CD4-positive, alpha-beta memory T cell (primary cell): ENCODE measurements around the gene SOX5. TPM values are rescaled to one million over a fixed set of nuclear protein-coding genes. Genes with fewer than 3 reads are reported as not detected.
"Not testable (repeated sequence)": the region's sequence is repeated elsewhere in the genome, so short reads cannot be mapped to it uniquely, and the experiment has no call there.

Experiments
- CTCF ChIA-PET: fragments of 350-600 bp; sonication (Branson Sonifier 250); formaldehyde crosslinking; loops from one replicate; lab custom pipeline; 2021; ENCODE audit warnings: inconsistent platforms; ENCODE audit not compliant: partially characterized antibody; lab: Charles Lee
- POLR2A ChIA-PET: fragments of 350-600 bp; sonication (Branson Sonifier 250); formaldehyde crosslinking; loops from one replicate; lab custom pipeline; 2021; ENCODE audit not compliant: partially characterized antibody; lab: Charles Lee
- DNase-seq, 5 donors: peaks; one replicate each; pipeline versions ENCODE4 v3.0.0 to v3.0.0-alpha.2; 2020 to 2022; ENCODE audit warnings: mixed read lengths in 1 of 5
- H3K27ac ChIP-seq: one replicate; pipeline ENCODE4 v1.7.0; 2013; ENCODE audit warnings: low read depth, low read length
- H3K27me3 ChIP-seq: 2 replicates; pipeline ENCODE4 v1.7.0; 2013; ENCODE audit warnings: mild to moderate bottlenecking, low read length, moderate library complexity; ENCODE audit not compliant: insufficient read depth
- H3K36me3 ChIP-seq: 2 replicates; pipeline ENCODE4 v1.7.0; 2013; ENCODE audit warnings: mild to moderate bottlenecking, low read length, moderate library complexity; ENCODE audit not compliant: insufficient read depth
- H3K4me1 ChIP-seq: 2 replicates; pipeline ENCODE4 v1.7.0; 2013; ENCODE audit warnings: mild to moderate bottlenecking, low read length, moderate library complexity; ENCODE audit not compliant: insufficient read depth
- H3K4me3 ChIP-seq, 2 donors: one replicate each; pipeline ENCODE4 v1.7.0; 2013; ENCODE audit warnings: low read length in 2 of 2, mild to moderate bottlenecking in 1 of 2
- H3K9me3 ChIP-seq, 2 donors: one replicate each; pipeline ENCODE4 v1.7.0; 2013; ENCODE audit warnings: low read length in 2 of 2, control low read depth in 1 of 2; ENCODE audit not compliant: control insufficient read depth in 1 of 2
- H3K27ac Mint-ChIP-seq, 7 donors: one replicate each; pipeline ENCODE4 v1.8.0; 2020 to 2021; ENCODE audit warnings: mixed read lengths in 7 of 7, mild to moderate bottlenecking in 6 of 7, inconsistent platforms in 3 of 7, moderate library complexity in 3 of 7
- H3K27me3 Mint-ChIP-seq, 2 donors: one replicate each; pipeline ENCODE4 v1.8.0; 2020 to 2021; ENCODE audit warnings: mixed read lengths in 2 of 2
- H3K36me3 Mint-ChIP-seq, 2 donors: one replicate each; pipeline ENCODE4 v1.8.0; 2020 to 2021; ENCODE audit warnings: mixed read lengths in 2 of 2, inconsistent platforms in 1 of 2, mild to moderate bottlenecking in 1 of 2
- H3K4me1 Mint-ChIP-seq, 4 donors: one replicate each; pipeline ENCODE4 v1.8.0; 2020 to 2021; ENCODE audit warnings: mixed read lengths in 4 of 4, mild to moderate bottlenecking in 1 of 4
- H3K4me3 Mint-ChIP-seq, 8 donors: one replicate each; pipeline ENCODE4 v1.8.0; 2020 to 2021; ENCODE audit warnings: mixed read lengths in 8 of 8, mild to moderate bottlenecking in 7 of 8, moderate library complexity in 6 of 8, inconsistent platforms in 3 of 8
- H3K9me3 Mint-ChIP-seq, 8 donors: one replicate each; pipeline ENCODE4 v1.8.0; 2020 to 2021; ENCODE audit warnings: mixed read lengths in 8 of 8, mild to moderate bottlenecking in 5 of 8, inconsistent platforms in 3 of 8, moderate library complexity in 1 of 8
- intact Hi-C: fragments of 100-400 bp; cut with micrococcal nuclease; formaldehyde crosslinking; loops from one replicate; pipeline ENCODE4 v1.15.1; 2023
- polyA plus RNA-seq, 2 donors: library from polyadenylated mRNA; unstranded; fragments of 300-500 nt; fragmentation: Illumina TruSeq; gene quantifications; one replicate each; pipeline ENCODE4 v1.2.3, GENCODE V29; 2021
- total RNA-seq, 2 experiments: library from RNA; stranded (reverse); gene quantifications; one replicate each; pipeline ENCODE4 v1.2.3, GENCODE V29; 2021

SOX5 gene
- total and polyA plus RNA-seq, 4 experiments from 2014 or later, result 0.29 TPM; not detected in 3

DNA sequence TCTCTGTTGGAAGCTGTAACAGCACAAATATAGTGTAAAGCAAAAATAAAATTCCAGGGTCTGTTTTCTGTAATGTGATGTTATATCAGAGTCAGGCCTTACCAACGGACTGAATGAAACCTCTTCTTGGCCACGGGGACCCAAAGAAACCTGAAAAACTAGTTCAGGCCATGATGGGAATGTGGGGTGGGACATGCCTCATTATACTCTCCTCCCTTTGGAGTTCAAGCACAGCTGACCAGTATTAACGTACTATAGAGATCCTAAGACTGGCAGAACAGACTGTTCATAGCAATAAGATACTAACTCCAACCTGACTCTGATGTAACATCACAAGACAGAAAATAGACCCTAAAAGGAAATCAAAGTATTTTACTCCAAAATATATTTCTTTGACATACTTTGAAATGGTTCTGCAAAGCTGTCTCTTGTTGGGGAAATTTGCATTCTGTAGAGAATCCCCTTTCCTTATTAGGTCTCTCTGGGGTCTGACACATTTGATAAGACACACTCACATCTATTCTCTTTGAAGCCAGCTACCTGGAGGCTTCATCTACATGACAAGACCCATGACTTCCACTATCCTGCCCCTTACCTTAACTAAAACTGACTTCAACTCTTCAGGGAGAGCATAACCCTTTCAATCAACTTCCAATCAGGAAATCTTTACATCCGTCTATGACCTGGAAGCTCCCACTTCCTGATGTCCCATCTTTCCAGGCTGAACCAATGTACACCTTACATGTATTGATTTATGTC is 444.6 kb downstream of the SOX5 start:
- H3K9me3 ChIP-seq, result no peaks in the 10 kb centered on the region
- H3K36me3 Mint-ChIP-seq, result no peaks in the 10 kb centered on the region
- no peak overlapping the region for H3K27ac ChIP-seq
- H3K27me3 ChIP-seq, result no peaks in the 10 kb centered on the region
- H3K27ac Mint-ChIP-seq, result no peak overlapping the region
- H3K4me3 Mint-ChIP-seq, result no peak overlapping the region
- no peaks in the 10 kb centered on the region for H3K4me1 Mint-ChIP-seq
- CTCF ChIA-PET, result no interaction called here
- POLR2A ChIA-PET, result no interaction called here
- H3K4me1 ChIP-seq, result no peaks in the 10 kb centered on the region
- no peak overlapping the region for H3K4me3 ChIP-seq
- no peaks in the 10 kb centered on the region for H3K36me3 ChIP-seq
- DNase-seq, result no peak
- no peaks in the 10 kb centered on the region for H3K27me3 Mint-ChIP-seq
- H3K9me3 Mint-ChIP-seq, result peaks cover 0 to 12% (median 3%) of the 10 kb centered on the region in 8 donors
- intact Hi-C loops, result no loop called here

- DNase-seq, result no peak
- peaks cover 0 to 8% (median 3%) of the 10 kb centered on the region in 8 donors for H3K9me3 Mint-ChIP-seq
- intact Hi-C loops, result no loop called here
- ChIA-PET CTCF (no interaction called here), POLR2A (no interaction called here)
- no peaks in the 10 kb centered on the region for H3K4me1 ChIP-seq
- H3K36me3 ChIP-seq, result no peaks in the 10 kb centered on the region
- H3K27ac Mint-ChIP-seq, result no peak overlapping the region
- H3K36me3 Mint-ChIP-seq, result no peaks in the 10 kb centered on the region
- no peaks in the 10 kb centered on the region for H3K27me3 ChIP-seq
- H3K27me3 Mint-ChIP-seq, result no peaks in the 10 kb centered on the region
- no peak overlapping the region for H3K4me3 Mint-ChIP-seq
- H3K4me3 ChIP-seq, result no peak overlapping the region
- no peak overlapping the region for H3K27ac ChIP-seq
- no peaks in the 10 kb centered on the region for H3K4me1 Mint-ChIP-seq
- no peaks in the 10 kb centered on the region for H3K9me3 ChIP-seq
These were observed 445.4 kb downstream of the SOX5 start for GRCh38 chr12:23504043-23504442.

- Mint-ChIP-seq H3K27ac (no peak overlapping the region), H3K9me3 (peaks cover 0 to 8% (median 4%) of the 10 kb centered on the region in 8 donors)
- CTCF ChIA-PET, result no interaction called here
These were observed 445.9 kb downstream of the SOX5 start for GRCh38 chr12:23503544-23503943.

GRCh38 chr12:23502259-23502658 is 447.2 kb downstream of the SOX5 start:
- POLR2A ChIA-PET, result no interaction called here

More at GRCh38 chr12:23503544-23503943, 445.9 kb downstream of the SOX5 start:
- H3K9me3 ChIP-seq, result no peaks in the 10 kb centered on the region
- Mint-ChIP-seq H3K4me3 (no peak overlapping the region), H3K4me1 (no peaks in the 10 kb centered on the region), H3K36me3 (no peaks in the 10 kb centered on the region), H3K27me3 (no peaks in the 10 kb centered on the region)
- H3K36me3 ChIP-seq, result no peaks in the 10 kb centered on the region
- no peak for DNase-seq
- H3K4me1 ChIP-seq, result no peaks in the 10 kb centered on the region
- H3K27me3 ChIP-seq, result no peaks in the 10 kb centered on the region
- intact Hi-C loops, result no loop called here
- H3K4me3 ChIP-seq, result no peak overlapping the region
- POLR2A ChIA-PET, result no interaction called here
- H3K27ac ChIP-seq, result no peak overlapping the region

DNA sequence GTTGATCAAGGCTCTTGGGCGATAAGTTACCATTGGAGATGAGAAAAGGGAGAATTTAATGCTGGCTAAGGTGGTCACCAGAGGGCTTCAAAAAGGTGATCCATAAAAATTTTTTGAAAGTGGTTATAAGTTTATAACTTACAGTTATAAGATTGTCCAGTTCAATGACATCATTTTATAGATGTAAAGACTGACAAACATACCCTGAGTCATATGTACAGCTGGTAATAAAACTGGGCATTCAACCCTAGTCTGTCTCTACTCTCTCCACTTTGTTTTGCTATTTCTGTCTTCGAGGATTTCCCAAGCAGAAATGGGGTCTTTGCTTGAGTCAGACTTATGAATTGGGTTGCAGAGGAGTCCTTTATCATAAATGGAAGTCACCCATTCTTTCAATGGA is 454.0 kb downstream of the SOX5 start:
- no peak for DNase-seq
- Mint-ChIP-seq H3K4me3 (no peak overlapping the region), H3K36me3 (no peaks in the 10 kb centered on the region), H3K27ac (no peak overlapping the region), H3K27me3 (no peaks in the 10 kb centered on the region), H3K4me1 (no peaks in the 10 kb centered on the region), H3K9me3 (peaks cover 0 to 13% (median 4%) of the 10 kb centered on the region in 8 donors)
- ChIA-PET POLR2A (no interaction called here), CTCF (no interaction called here)
- H3K27me3 ChIP-seq, result no peaks in the 10 kb centered on the region
- no peak overlapping the region for H3K27ac ChIP-seq
- no peaks in the 10 kb centered on the region for H3K4me1 ChIP-seq
- intact Hi-C loops, result no loop called here
- no peaks in the 10 kb centered on the region for H3K9me3 ChIP-seq
- no peaks in the 10 kb centered on the region for H3K36me3 ChIP-seq
- no peak overlapping the region for H3K4me3 ChIP-seq

More at GRCh38 chr12:23502259-23502658, 447.2 kb downstream of the SOX5 start:
- no peaks in the 10 kb centered on the region for H3K36me3 ChIP-seq
- H3K27ac ChIP-seq, result no peak overlapping the region
- DNase-seq, result no peak
- no peaks in the 10 kb centered on the region for H3K27me3 ChIP-seq
- Mint-ChIP-seq H3K4me1 (no peaks in the 10 kb centered on the region), H3K27me3 (no peaks in the 10 kb centered on the region), H3K27ac (no peak overlapping the region), H3K9me3 (peaks cover 0 to 10% (median 4%) of the 10 kb centered on the region in 8 donors), H3K36me3 (no peaks in the 10 kb centered on the region), H3K4me3 (no peak overlapping the region)
- H3K9me3 ChIP-seq, result no peaks in the 10 kb centered on the region
- intact Hi-C loops, result no loop called here
- no peak overlapping the region for H3K4me3 ChIP-seq
- H3K4me1 ChIP-seq, result no peaks in the 10 kb centered on the region
- CTCF ChIA-PET, result no interaction called here

- no peak overlapping the region for H3K27ac ChIP-seq
- no peaks in the 10 kb centered on the region for H3K36me3 ChIP-seq
- no peak overlapping the region for H3K4me3 Mint-ChIP-seq
- H3K27me3 ChIP-seq, result no peaks in the 10 kb centered on the region
- no peak overlapping the region for H3K27ac Mint-ChIP-seq
- no peaks in the 10 kb centered on the region for H3K36me3 Mint-ChIP-seq
- CTCF ChIA-PET, result no interaction called here
- H3K9me3 ChIP-seq, result no peaks in the 10 kb centered on the region
- H3K27me3 Mint-ChIP-seq, result no peaks in the 10 kb centered on the region
- H3K9me3 Mint-ChIP-seq, result peaks cover 0 to 11% (median 5%) of the 10 kb centered on the region in 8 donors
- POLR2A ChIA-PET, result no interaction called here
- no peaks in the 10 kb centered on the region for H3K4me1 Mint-ChIP-seq
- H3K4me1 ChIP-seq, result no peaks in the 10 kb centered on the region
- no peak for DNase-seq
- intact Hi-C loops, result no loop called here
- no peak overlapping the region for H3K4me3 ChIP-seq
These were observed 455.8 kb downstream of the SOX5 start for GRCh38 chr12:23493672-23494071.

GRCh38 chr12:23491029-23491428 is 458.4 kb downstream of the SOX5 start:
- H3K4me1 Mint-ChIP-seq, intact Hi-C loops, DNase-seq, CTCF ChIA-PET, H3K9me3 Mint-ChIP-seq, POLR2A ChIA-PET, H3K27ac Mint-ChIP-seq, H3K4me3 ChIP-seq, H3K4me3 Mint-ChIP-seq, H3K36me3 ChIP-seq, H3K36me3 Mint-ChIP-seq, H3K4me1 ChIP-seq, H3K27me3 Mint-ChIP-seq, H3K27ac ChIP-seq, H3K9me3 ChIP-seq, H3K27me3 ChIP-seq: not testable (repeated sequence)
